Endodermal cell (in vitro differentiated cells): ENCODE measurements around the gene THSD7A. TPM values are rescaled to one million over a fixed set of nuclear protein-coding genes. Genes with fewer than 3 reads are reported as not detected.

Source experiments
- DNase-seq: peaks from one replicate; pipeline ENCODE4 v3.0.0-alpha.2; 2017
- H3K27ac ChIP-seq: 2 replicates; pipeline ENCODE4 v1.5.1; 2013; ENCODE audit warnings: mild to moderate bottlenecking, low read depth, low read length, moderate library complexity
- H3K27me3 ChIP-seq: 2 replicates; pipeline ENCODE4 v1.6.1; 2013; ENCODE audit warnings: mild to moderate bottlenecking, low read length, moderate library complexity; ENCODE audit not compliant: insufficient read depth, control insufficient read depth, poor library complexity, severe bottlenecking
- H3K36me3 ChIP-seq: 2 replicates; pipeline ENCODE4 v1.7.0; 2013; ENCODE audit warnings: mild to moderate bottlenecking, low read length, moderate library complexity; ENCODE audit not compliant: control insufficient read depth, insufficient read depth
- H3K4me1 ChIP-seq: one replicate; pipeline ENCODE4 v1.7.0; 2013; ENCODE audit warnings: low read length; ENCODE audit not compliant: control insufficient read depth, insufficient read depth
- H3K4me3 ChIP-seq: 2 replicates; pipeline ENCODE4 v1.5.1; 2013; ENCODE audit warnings: mild to moderate bottlenecking, low read length, moderate library complexity
- H3K9ac ChIP-seq: 2 replicates; pipeline ENCODE4 v1.6.1; 2013; ENCODE audit warnings: mild to moderate bottlenecking, low read length, moderate library complexity; ENCODE audit not compliant: poor library complexity, severe bottlenecking; ENCODE audit errors: extremely low read depth
- H3K9me3 ChIP-seq: 2 replicates; pipeline ENCODE4 v1.6.1; 2013; ENCODE audit warnings: mild to moderate bottlenecking, low read length, moderate library complexity; ENCODE audit not compliant: control insufficient read depth
- H3K27ac Mint-ChIP-seq: 2 replicates; pipeline ENCODE4 v1.8.0; 2020; ENCODE audit warnings: mixed read lengths
- H3K27me3 Mint-ChIP-seq: 2 replicates; pipeline ENCODE4 v1.8.0; 2021; ENCODE audit warnings: mild to moderate bottlenecking, mixed read lengths; ENCODE audit not compliant: insufficient read depth
- H3K36me3 Mint-ChIP-seq: 2 replicates; pipeline ENCODE4 v1.8.0; 2020; ENCODE audit warnings: low read depth, mixed read lengths
- H3K4me1 Mint-ChIP-seq: 2 replicates; pipeline ENCODE4 v1.8.0; 2020; ENCODE audit warnings: mixed read lengths
- H3K4me3 Mint-ChIP-seq: 2 replicates; pipeline ENCODE4 v1.8.0; 2020; ENCODE audit warnings: mild to moderate bottlenecking, moderate library complexity, mixed read lengths
- H3K9me3 Mint-ChIP-seq: 2 replicates; pipeline ENCODE4 v1.8.0; 2020; ENCODE audit warnings: mild to moderate bottlenecking, mixed read lengths
- WGBS, 2 experiments: methylation state at CpG; one replicate each; pipeline versions ENCODE4 v1.1.5 to v1.1.7; 2013; ENCODE audit warnings: missing lambda C conversion rate in 2 of 2, mixed read lengths in 1 of 2; ENCODE audit not compliant: insufficient coverage in 1 of 2, insufficient read length in 1 of 2; 5-methylcytosine and 5-hydroxymethylcytosine counted together
- total RNA-seq, 2 donors: library from RNA; stranded (reverse); fragmentation: NEBNext Ultra II Directional in 1 of 2; extraction: Animal tissue kit (Norgen Biotek cat#: 25700) in 1 of 2; gene quantifications; 2 replicates in 1 of 2; 3 replicates in 1 of 2; pipeline ENCODE4 v1.2.1, GENCODE V29; 2021
- TF ChIP-seq, protein P1 (sequence below): fragments of 200-600 bp; sonication (generic); conservative IDR thresholded peaks from 2 replicates; pipeline ENCODE4 v1.5.0; 2021; ENCODE audit warnings: antibody characterized with exemption, mild to moderate bottlenecking

Gene THSD7A
- total RNA-seq, 2 donors from 2014 or later: 0.73 to 1.3 TPM

DNA sequence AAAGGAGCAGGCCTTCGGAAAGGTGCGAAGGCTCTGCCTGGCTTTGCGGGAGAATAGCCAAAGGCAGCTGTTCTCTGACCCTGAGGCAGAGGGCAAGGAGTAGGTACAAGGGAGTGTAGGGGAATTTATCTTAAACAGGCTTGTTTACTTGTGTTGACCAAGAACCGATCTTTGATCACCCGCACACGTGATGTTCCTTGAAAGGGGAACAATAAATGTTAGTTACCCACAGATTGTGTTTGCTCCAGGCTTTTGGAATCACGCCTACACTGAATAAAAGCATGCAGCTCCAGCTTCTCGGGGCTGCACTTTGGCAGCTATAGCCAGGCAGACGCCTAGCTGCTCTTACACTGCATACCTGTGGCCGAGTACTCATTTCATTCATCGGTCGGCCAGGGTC is 437.6 kb downstream of the THSD7A start:
- Histone ChIP-seq H3K4me1 (peaks cover 4% of the 10 kb centered on the region), H3K27ac (no peak overlapping the region), H3K4me3 (no peak overlapping the region), H3K9me3 (peaks cover 9% of the 10 kb centered on the region), H3K36me3 (no peaks in the 10 kb centered on the region), H3K9ac (no peak overlapping the region), H3K27me3 (no peaks in the 10 kb centered on the region)
- DNase-seq: no peak
- H3K9me3 Mint-ChIP-seq: peaks cover 30% of the 10 kb centered on the region
- H3K36me3 Mint-ChIP-seq: peaks cover 10% of the 10 kb centered on the region
- H3K27ac Mint-ChIP-seq: no peak overlapping the region
- peaks cover 7% of the 10 kb centered on the region for H3K4me1 Mint-ChIP-seq
- WGBS, 2 experiments: 92% methylated on average over 9 to 12 of the region's 12 CpGs
- H3K4me3 Mint-ChIP-seq: no peak overlapping the region
- no peaks in the 10 kb centered on the region for H3K27me3 Mint-ChIP-seq
- TF ChIP-seq, protein P1, sequence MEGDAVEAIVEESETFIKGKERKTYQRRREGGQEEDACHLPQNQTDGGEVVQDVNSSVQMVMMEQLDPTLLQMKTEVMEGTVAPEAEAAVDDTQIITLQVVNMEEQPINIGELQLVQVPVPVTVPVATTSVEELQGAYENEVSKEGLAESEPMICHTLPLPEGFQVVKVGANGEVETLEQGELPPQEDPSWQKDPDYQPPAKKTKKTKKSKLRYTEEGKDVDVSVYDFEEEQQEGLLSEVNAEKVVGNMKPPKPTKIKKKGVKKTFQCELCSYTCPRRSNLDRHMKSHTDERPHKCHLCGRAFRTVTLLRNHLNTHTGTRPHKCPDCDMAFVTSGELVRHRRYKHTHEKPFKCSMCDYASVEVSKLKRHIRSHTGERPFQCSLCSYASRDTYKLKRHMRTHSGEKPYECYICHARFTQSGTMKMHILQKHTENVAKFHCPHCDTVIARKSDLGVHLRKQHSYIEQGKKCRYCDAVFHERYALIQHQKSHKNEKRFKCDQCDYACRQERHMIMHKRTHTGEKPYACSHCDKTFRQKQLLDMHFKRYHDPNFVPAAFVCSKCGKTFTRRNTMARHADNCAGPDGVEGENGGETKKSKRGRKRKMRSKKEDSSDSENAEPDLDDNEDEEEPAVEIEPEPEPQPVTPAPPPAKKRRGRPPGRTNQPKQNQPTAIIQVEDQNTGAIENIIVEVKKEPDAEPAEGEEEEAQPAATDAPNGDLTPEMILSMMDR: no peak

- Histone ChIP-seq H3K9me3 (no peaks in the 10 kb centered on the region), H3K27me3 (no peaks in the 10 kb centered on the region), H3K36me3 (no peaks in the 10 kb centered on the region), H3K4me3 (no peak overlapping the region), H3K4me1 (no peaks in the 10 kb centered on the region), H3K9ac (no peak overlapping the region), H3K27ac (no peak overlapping the region)
- Mint-ChIP-seq H3K9me3 (no peaks in the 10 kb centered on the region), H3K4me3 (no peak overlapping the region), H3K27me3 (no peaks in the 10 kb centered on the region), H3K27ac (no peak overlapping the region), H3K4me1 (no peaks in the 10 kb centered on the region), H3K36me3 (no peaks in the 10 kb centered on the region)
- 94 to 100% methylated on average over 1 to 4 of the region's 4 CpGs for WGBS, 2 experiments
- DNase-seq: no peak
- TF ChIP-seq, protein P1: no peak
These were observed 452.4 kb downstream of the THSD7A start for GRCh38 chr7:11379641-11380040.

- Histone ChIP-seq H3K4me3 (no peak overlapping the region), H3K27me3 (no peaks in the 10 kb centered on the region), H3K27ac (no peak overlapping the region), H3K9me3 (no peaks in the 10 kb centered on the region), H3K4me1 (no peaks in the 10 kb centered on the region), H3K9ac (no peak overlapping the region), H3K36me3 (no peaks in the 10 kb centered on the region)
- Mint-ChIP-seq H3K9me3 (no peaks in the 10 kb centered on the region), H3K27me3 (no peaks in the 10 kb centered on the region), H3K36me3 (no peaks in the 10 kb centered on the region), H3K4me3 (no peak overlapping the region), H3K4me1 (no peaks in the 10 kb centered on the region), H3K27ac (no peak overlapping the region)
- WGBS, 2 experiments: 95 to 100% methylated on average over 1 to 2 of the region's 2 CpGs
- TF ChIP-seq, protein P1: no peak
- no peak for DNase-seq
These were observed 455.5 kb downstream of the THSD7A start for GRCh38 chr7:11376529-11376928.
